Mucosa of descending colon (tissue), 3 donors: ENCODE data around the gene GREM1. TPM values are rescaled to one million over a fixed set of nuclear protein-coding genes. Genes with fewer than 3 reads are reported as not detected.

Experiments used
- ATAC-seq: fragments of 200-7000 bp; cut with Tn5 transposase; one replicate; pipeline ENCODE4 v1.9.1; 2020; ENCODE audit warnings: mild to moderate bottlenecking, moderate library complexity
- DNase-seq, 3 donors: peaks; one replicate each; pipeline ENCODE4 v3.0.0-alpha.2; 2020
- H3K36me3 ChIP-seq: fragments of 200-600 bp; one replicate; pipeline ENCODE4 v1.8.0; 2021; ENCODE audit warnings: low read depth, mild to moderate bottlenecking
- H3K4me1 ChIP-seq: fragments of 200-600 bp; one replicate; pipeline ENCODE4 v1.8.0; 2021; ENCODE audit warnings: low read depth, mild to moderate bottlenecking
- H3K4me3 ChIP-seq: fragments of 200-600 bp; one replicate; pipeline ENCODE4 v1.8.0; 2021; ENCODE audit warnings: mild to moderate bottlenecking
- H3K9me3 ChIP-seq: fragments of 200-600 bp; one replicate; pipeline ENCODE4 v1.8.0; 2021; ENCODE audit warnings: mild to moderate bottlenecking
- intact Hi-C, 2 donors: fragments of 100-400 bp; cut with DNase I in 1 of 2; cut with micrococcal nuclease in 1 of 2; formaldehyde crosslinking; loops; one replicate each; pipeline versions ENCODE4 v1.11.0 to v1.11.1; 2022; cut with DNase I, micrococcal nuclease
- total RNA-seq, 3 donors: library from RNA; stranded (reverse); fragmentation: NEBNext Ultra II Directional in 2 of 3; extraction: Animal tissue kit (Norgen Biotek cat#: 25700) in 2 of 3; gene quantifications; one replicate each; pipeline versions ENCODE4 v1.2.1 to v1.2.4, GENCODE V29; 2021 to 2023
- TF ChIP-seq, protein P1 (sequence below): fragments of 200-600 bp; IDR thresholded peaks from one replicate; pipeline ENCODE4 v1.8.0; 2022; ENCODE audit warnings: antibody characterized with exemption, mild to moderate bottlenecking
- donor health status: DM: no; HTN: no; CAD: no; lungs with moderate emphysema.
- donor health status: DM: no; HTN: no; CAD: no.
- donor health status: DM: no; HTN: yes; CAD: no.

The GREM1 gene
- total RNA-seq, 3 donors from 2014 or later = 9.1 to 77.8 (median 44.8) TPM

GRCh38 chr15:32746116-32746857 is 28.5 kb downstream of the GREM1 start:
- Histone ChIP-seq H3K4me3 (no peak overlapping the region), H3K9me3 (no peaks in the 10 kb centered on the region), H3K4me1 (no peaks in the 10 kb centered on the region), H3K36me3 (no peaks in the 10 kb centered on the region)
- ATAC-seq (no peak), DNase-seq (no peak)
- intact Hi-C loops = no loop called here
- TF ChIP-seq, protein P1, sequence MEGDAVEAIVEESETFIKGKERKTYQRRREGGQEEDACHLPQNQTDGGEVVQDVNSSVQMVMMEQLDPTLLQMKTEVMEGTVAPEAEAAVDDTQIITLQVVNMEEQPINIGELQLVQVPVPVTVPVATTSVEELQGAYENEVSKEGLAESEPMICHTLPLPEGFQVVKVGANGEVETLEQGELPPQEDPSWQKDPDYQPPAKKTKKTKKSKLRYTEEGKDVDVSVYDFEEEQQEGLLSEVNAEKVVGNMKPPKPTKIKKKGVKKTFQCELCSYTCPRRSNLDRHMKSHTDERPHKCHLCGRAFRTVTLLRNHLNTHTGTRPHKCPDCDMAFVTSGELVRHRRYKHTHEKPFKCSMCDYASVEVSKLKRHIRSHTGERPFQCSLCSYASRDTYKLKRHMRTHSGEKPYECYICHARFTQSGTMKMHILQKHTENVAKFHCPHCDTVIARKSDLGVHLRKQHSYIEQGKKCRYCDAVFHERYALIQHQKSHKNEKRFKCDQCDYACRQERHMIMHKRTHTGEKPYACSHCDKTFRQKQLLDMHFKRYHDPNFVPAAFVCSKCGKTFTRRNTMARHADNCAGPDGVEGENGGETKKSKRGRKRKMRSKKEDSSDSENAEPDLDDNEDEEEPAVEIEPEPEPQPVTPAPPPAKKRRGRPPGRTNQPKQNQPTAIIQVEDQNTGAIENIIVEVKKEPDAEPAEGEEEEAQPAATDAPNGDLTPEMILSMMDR = no peak

DNA sequence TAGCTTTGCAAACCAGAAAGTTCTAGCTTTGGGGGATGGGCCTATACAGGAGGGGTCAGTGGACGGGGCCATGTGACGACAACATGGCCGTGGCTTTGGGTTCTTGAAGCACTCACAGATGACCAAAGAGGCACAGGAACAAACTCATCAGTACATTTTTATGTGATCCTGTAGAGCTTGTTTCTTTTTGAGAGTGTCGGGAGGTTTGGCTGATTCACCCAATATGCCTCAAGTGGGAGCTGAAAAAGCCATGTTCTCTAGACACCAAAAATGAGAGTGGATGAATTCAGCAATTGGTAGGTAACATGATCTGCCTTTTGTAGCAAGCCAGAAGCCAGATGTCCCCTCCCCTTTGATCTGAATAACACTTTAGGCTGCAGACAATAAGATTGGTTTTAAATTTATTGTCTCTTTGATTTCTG is 30.1 kb downstream of the GREM1 start:
- no peak for DNase-seq
- Histone ChIP-seq H3K4me3 (no peak overlapping the region), H3K9me3 (no peaks in the 10 kb centered on the region), H3K4me1 (no peaks in the 10 kb centered on the region), H3K36me3 (no peaks in the 10 kb centered on the region)
- TF ChIP-seq, protein P1 = no peak
- intact Hi-C loops = no loop called here
- ATAC-seq = no peak

DNA sequence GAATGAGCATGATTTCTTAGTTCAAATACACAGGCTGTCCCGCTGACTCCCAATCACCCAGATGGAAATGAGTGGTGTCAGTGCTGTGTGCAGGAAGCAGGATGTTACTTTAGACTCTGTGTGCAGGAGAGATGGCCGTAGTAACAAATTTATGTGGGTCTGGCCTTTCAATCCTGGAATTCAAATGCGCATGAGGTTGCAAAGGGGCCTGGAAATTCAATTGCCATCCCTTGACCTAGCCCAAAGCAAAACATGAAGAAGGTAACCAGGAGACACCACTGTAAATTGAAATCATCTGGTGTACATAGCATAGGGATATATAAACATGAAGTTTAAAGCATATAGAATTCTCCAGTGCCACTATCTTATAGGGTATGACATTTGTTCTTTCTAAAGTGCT is 33.2 kb downstream of the GREM1 start:
- Histone ChIP-seq H3K4me1 (no peaks in the 10 kb centered on the region), H3K4me3 (no peak overlapping the region), H3K9me3 (no peaks in the 10 kb centered on the region), H3K36me3 (no peaks in the 10 kb centered on the region)
- TF ChIP-seq, protein P1 = no peak
- intact Hi-C loops = no loop called here
- no peak for ATAC-seq
- no peak for DNase-seq

DNA sequence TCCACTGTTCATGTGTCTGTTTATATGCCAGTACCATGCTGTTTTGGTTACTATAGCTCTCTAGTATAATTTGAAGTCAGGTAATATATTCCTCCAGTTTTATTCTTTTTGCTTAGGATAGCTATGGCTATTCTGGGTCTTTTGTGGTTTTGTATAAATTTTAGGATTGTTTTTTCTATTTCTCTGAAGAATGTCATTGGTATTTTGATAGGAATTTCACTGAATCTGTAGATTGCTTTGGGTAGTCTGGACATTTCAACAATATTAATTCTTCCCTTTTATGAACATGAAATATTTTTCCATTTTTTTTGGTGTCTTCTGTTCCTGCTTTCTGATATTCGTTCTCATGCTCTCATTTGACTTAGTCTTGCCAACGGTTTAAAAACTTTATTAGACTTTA is 39.6 kb downstream of the GREM1 start:
- H3K4me1 ChIP-seq = no peaks in the 10 kb centered on the region
- ATAC-seq (no peak), DNase-seq (no peak)
- H3K4me3 ChIP-seq = no peak overlapping the region
- no peaks in the 10 kb centered on the region for H3K36me3 ChIP-seq
- no peaks in the 10 kb centered on the region for H3K9me3 ChIP-seq
- intact Hi-C loops = no loop called here
- TF ChIP-seq, protein P1 = no peak

DNA sequence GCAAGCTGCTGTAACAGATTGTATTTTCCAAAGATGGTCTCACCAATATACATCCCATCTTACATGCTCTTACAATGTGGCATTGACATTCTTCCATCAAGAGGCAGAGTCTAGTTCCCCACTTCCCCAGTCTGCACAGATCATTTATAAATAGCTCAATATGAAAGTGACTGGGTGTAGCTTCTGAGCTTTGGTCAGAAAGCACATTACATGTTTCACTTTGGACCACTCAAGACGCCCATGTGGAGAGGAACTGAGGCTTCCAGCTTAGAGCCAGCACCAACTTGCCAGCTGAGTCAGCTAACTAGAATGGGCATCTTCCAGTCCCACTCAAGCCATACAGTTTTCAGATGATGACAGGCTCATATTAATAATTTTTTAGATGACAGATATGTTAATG is 45.5 kb downstream of the GREM1 start:
- Histone ChIP-seq H3K4me3 (no peak overlapping the region), H3K9me3 (no peaks in the 10 kb centered on the region), H3K4me1 (no peaks in the 10 kb centered on the region), H3K36me3 (no peaks in the 10 kb centered on the region)
- TF ChIP-seq, protein P1 = no peak
- intact Hi-C loops = no loop called here
- DNase-seq (no peak), ATAC-seq (no peak)
